Esophagus squamous epithelium (tissue), 5 donors: ENCODE measurements around the gene ASGR2. TPM values are rescaled to one million over a fixed set of nuclear protein-coding genes. Genes with fewer than 3 reads are reported as not detected.
"Not testable (repeated sequence)": the region's sequence is repeated elsewhere in the genome, so short reads cannot be mapped to it uniquely, and the experiment has no call there.

Experiments
- DNase-seq: peaks from one replicate; lab custom pipeline; 2025; lab: John Stamatoyannopoulos, UW
- H3K27ac ChIP-seq, 4 donors: fragments of 200-600 bp; sonication (generic); one replicate each; pipeline ENCODE4 v1.5.1; 2016 to 2019; ENCODE audit warnings: mild to moderate bottlenecking in 1 of 4
- H3K27me3 ChIP-seq, 4 donors: fragments of 200-600 bp; sonication (generic); 1 replicate in 3 of 4; 2 replicates in 1 of 4; pipeline versions ENCODE4 v1.5.1 to v1.6.0; 2017 to 2021; ENCODE audit warnings: antibody characterized with exemption in 1 of 4
- H3K36me3 ChIP-seq, 3 donors: fragments of 200-600 bp; sonication (generic); one replicate each; pipeline ENCODE4 v1.5.1; 2016 to 2019
- H3K4me1 ChIP-seq, 3 donors: fragments of 200-600 bp; sonication (generic); one replicate each; pipeline ENCODE4 v1.5.1; 2017 to 2019
- H3K4me3 ChIP-seq, 4 donors: fragments of 200-600 bp; sonication (generic); 1 replicate in 3 of 4; 2 replicates in 1 of 4; pipeline ENCODE4 v1.5.1; 2016 to 2019; ENCODE audit warnings: mild to moderate bottlenecking in 2 of 4, moderate library complexity in 1 of 4
- H3K9me3 ChIP-seq, 3 donors: fragments of 200-600 bp; sonication (generic); one replicate each; pipeline ENCODE4 v1.5.1; 2016 to 2019
- CTCF ChIP-seq, 6 experiments: fragments of 450-650 bp in 4 of 6; fragments of 200-600 bp in 2 of 6; sonication (generic) in 2 of 6; IDR thresholded peaks; one replicate each; pipeline ENCODE4 v1.5.1; 2016 to 2019; ENCODE audit warnings: antibody characterized with exemption in 6 of 6, mild to moderate bottlenecking in 4 of 6, moderate library complexity in 4 of 6
- POLR2A ChIP-seq, 4 donors: fragments of 450-650 bp; IDR thresholded peaks; one replicate each; pipeline ENCODE4 v1.6.1; 2017; ENCODE audit warnings: antibody characterized with exemption in 4 of 4, mild to moderate bottlenecking in 4 of 4, moderate library complexity in 3 of 4
- WGBS, 2 donors: methylation state at CpG; one replicate each; pipeline ENCODE4 v1.1.5; 2018; 5-methylcytosine and 5-hydroxymethylcytosine counted together
- intact Hi-C: fragments of 100-400 bp; cut with DNase I; formaldehyde crosslinking; loops from one replicate; pipeline ENCODE4 v1.15.0; 2022
- total RNA-seq, 4 donors: library from RNA; depleted of rRNA; stranded (reverse); fragments of >200 nt; gene quantifications; one replicate each; pipeline ENCODE4 v1.1.0, GENCODE V29; 2016
- donor health status: DM: yes; HTN: yes; CAD: no.

The ASGR2 gene
- total RNA-seq, 4 donors from 2014 or later, result 0.50 to 0.95 TPM; not detected in 2

GRCh38 chr17:7098802-7099459, 15.7 kb downstream of the ASGR2 start:
- WGBS, 2 donors, result 77 to 84% methylated on average over 13 of the region's 13 CpGs
- H3K4me3 ChIP-seq, result no peak overlapping the region
- H3K9me3 ChIP-seq, result no peaks in the 10 kb centered on the region
- no peak for TF ChIP-seq CTCF (IDR thresholded peaks at IDR 0.05)
- TF ChIP-seq POLR2A (IDR thresholded peaks at IDR 0.05), result no peak
- no peaks in the 10 kb centered on the region for H3K4me1 ChIP-seq
- no peaks in the 10 kb centered on the region for H3K36me3 ChIP-seq
- H3K27ac ChIP-seq, result no peak overlapping the region
- no peak for DNase-seq
- intact Hi-C loops, result no loop called here
- H3K27me3 ChIP-seq, result peaks cover 0 to 31% (median 0%) of the 10 kb centered on the region in 4 donors

GRCh38 chr17:7097940-7098339, 16.7 kb downstream of the ASGR2 start:
- TF ChIP-seq CTCF (IDR thresholded peaks at IDR 0.05), result no peak
- TF ChIP-seq POLR2A (IDR thresholded peaks at IDR 0.05), result no peak
- Histone ChIP-seq H3K36me3 (no peaks in the 10 kb centered on the region), H3K27ac (no peak overlapping the region), H3K9me3 (no peaks in the 10 kb centered on the region), H3K4me1 (no peaks in the 10 kb centered on the region), H3K27me3 (peaks cover 0 to 25% (median 0%) of the 10 kb centered on the region in 4 donors), H3K4me3 (no peak overlapping the region)
- no peak for DNase-seq
- intact Hi-C loops, result no loop called here
- 64 to 71% methylated on average over 5 of the region's 5 CpGs for WGBS, 2 donors

GRCh38 chr17:7095625-7096024, 19.0 kb downstream of the ASGR2 start:
- WGBS, 2 donors, result 93 to 95% methylated on average over 1 of the region's 1 CpG
- H3K27ac ChIP-seq, result no peak overlapping the region
- intact Hi-C loops, result no loop called here
- H3K27me3 ChIP-seq, result peaks cover 0 to 2% (median 0%) of the 10 kb centered on the region in 4 donors
- H3K4me1 ChIP-seq, result no peaks in the 10 kb centered on the region
- H3K4me3 ChIP-seq, result no peak overlapping the region
- TF ChIP-seq CTCF (IDR thresholded peaks at IDR 0.05) (no peak), POLR2A (IDR thresholded peaks at IDR 0.05) (no peak)
- no peak for DNase-seq
- H3K36me3 ChIP-seq, result no peaks in the 10 kb centered on the region
- no peaks in the 10 kb centered on the region for H3K9me3 ChIP-seq

- no peaks in the 10 kb centered on the region for H3K27me3 ChIP-seq
- 72 to 79% methylated on average over 10 of the region's 10 CpGs for WGBS, 2 donors
- H3K4me3 ChIP-seq, result no peak overlapping the region
- H3K36me3 ChIP-seq, result no peaks in the 10 kb centered on the region
- intact Hi-C loops, result no loop called here
- H3K27ac ChIP-seq, result peak overlapping the region in 1 of 4 donors; percentile 47
- H3K4me1 ChIP-seq, result no peaks in the 10 kb centered on the region
- DNase-seq, result no peak
- TF ChIP-seq POLR2A (IDR thresholded peaks at IDR 0.05), result no peak
- no peak for TF ChIP-seq CTCF (IDR thresholded peaks at IDR 0.05)
- H3K9me3 ChIP-seq, result no peaks in the 10 kb centered on the region
Observed at GRCh38 chr17:7094652-7095019, 20.0 kb downstream of the ASGR2 start.

GRCh38 chr17:7091311-7092005, 23.2 kb downstream of the ASGR2 start:
- H3K36me3 ChIP-seq, H3K27ac ChIP-seq, intact Hi-C loops, H3K27me3 ChIP-seq, DNase-seq, H3K9me3 ChIP-seq, H3K4me3 ChIP-seq: not testable (repeated sequence)
- H3K4me1 ChIP-seq, result peaks cover 0 to 19% (median 0%) of the 10 kb centered on the region in 3 donors
- 74 to 81% methylated on average over 20 to 28 of the region's 28 CpGs for WGBS, 2 donors

GRCh38 chr17:7089570-7089969, 25.1 kb downstream of the ASGR2 start:
- WGBS, 2 donors, result 62 to 70% methylated on average over 6 of the region's 6 CpGs
- H3K36me3 ChIP-seq, intact Hi-C loops, DNase-seq, H3K27me3 ChIP-seq, H3K27ac ChIP-seq, H3K9me3 ChIP-seq, H3K4me3 ChIP-seq: not testable (repeated sequence)
- H3K4me1 ChIP-seq, result peaks cover 0 to 21% (median 0%) of the 10 kb centered on the region in 3 donors

GRCh38 chr17:7088442-7088841, 26.2 kb downstream of the ASGR2 start:
- H3K9me3 ChIP-seq, H3K4me3 ChIP-seq, H3K27me3 ChIP-seq, H3K36me3 ChIP-seq, intact Hi-C loops, DNase-seq, H3K27ac ChIP-seq: not testable (repeated sequence)
- 52 to 60% methylated on average over 2 to 3 of the region's 4 CpGs for whole genome bisulfite sequencing, 2 donors
- H3K4me1 ChIP-seq, result peaks cover 0 to 32% (median 0%) of the 10 kb centered on the region in 3 donors
